HCT116 (cell line): ENCODE measurements around the gene SYTL2. TPM values are rescaled to one million over a fixed set of nuclear protein-coding genes. Genes with fewer than 3 reads are reported as not detected.

Experiments
- ATAC-seq: fragments of 200-7000 bp; cut with Tn5 transposase; 2 replicates; pipeline ENCODE4 v1.9.1; 2020; ENCODE audit warnings: mild to moderate bottlenecking, moderate library complexity
- BruUV-seq: library from RNA; stranded (reverse); fragments of 400-500 nt; replicated peaks from 2 replicates; lab custom pipeline; 2021; lab: Mats Ljungman, UMichigan
- CTCF ChIA-PET: fragments of 300-600 bp; sonication (Branson Sonifier 250); formaldehyde crosslinking; loops from one replicate; lab custom pipeline; 2021; ENCODE audit warnings: antibody characterized with exemption; lab: Charles Lee
- POLR2A ChIA-PET: fragments of 300-600, 350-600 bp; sonication (Branson Sonifier 250); formaldehyde crosslinking; loops from one replicate; lab custom pipeline; 2021; ENCODE audit warnings: antibody characterized with exemption; lab: Charles Lee
- RAD21 ChIA-PET, 2 experiments: fragments of 300-600 bp; sonication (Branson Sonifier 250); formaldehyde crosslinking; loops; one replicate each; lab custom pipeline; 2023; ENCODE audit warnings: low total read pairs in 2 of 2; ENCODE audit not compliant: uncharacterized antibody in 2 of 2, unreplicated experiment in 2 of 2, low non-redundant PET in 1 of 2; lab: Charles Lee
- DNase-seq: peaks from one replicate; pipeline ENCODE4 v3.0.0-alpha.2; 2010; ENCODE audit warnings: low read depth, low spot score
- H2AFZ ChIP-seq: fragments of 200-600 bp; shearing (Covaris generic), sonication (generic); 2 replicates; pipeline ENCODE4 v1.6.1; 2017; ENCODE audit warnings: low read depth, mixed run types, mixed read lengths, antibody characterized with exemption, low read length; ENCODE audit not compliant: poor library complexity, severe bottlenecking
- H3K27ac ChIP-seq: 2 replicates; pipeline ENCODE4 v1.5.1; 2012; ENCODE audit warnings: low read depth, low read length
- H3K27me3 ChIP-seq: fragments of 200-600 bp; sonication (generic); 2 replicates; pipeline ENCODE4 v1.6.1; 2016; ENCODE audit warnings: mixed run types, low read length, mixed read lengths; ENCODE audit not compliant: insufficient read depth
- H3K36me3 ChIP-seq, 2 experiments: fragments of 200-500 bp in 1 of 2; fragments of 200-600 bp in 1 of 2; sonication (Bioruptor generic) in 1 of 2; sonication (generic) in 1 of 2; 2 replicates each; pipeline versions ENCODE4 v1.5.1 to v1.6.1; 2014 to 2016; ENCODE audit warnings: low read length in 2 of 2, inconsistent platforms in 1 of 2, mixed read lengths in 1 of 2, mixed run types in 1 of 2; ENCODE audit not compliant: insufficient read depth in 2 of 2, control insufficient read depth in 1 of 2
- H3K4me1 ChIP-seq, 2 experiments: fragments of 200-600 bp in 1 of 2; sonication (generic) in 1 of 2; 2 replicates each; pipeline versions ENCODE4 v1.5.1 to v1.6.1; 2012 to 2017; ENCODE audit warnings: low read length in 2 of 2, inconsistent platforms in 1 of 2, mild to moderate bottlenecking in 1 of 2, mixed read lengths in 1 of 2, mixed run types in 1 of 2, moderate library complexity in 1 of 2; ENCODE audit not compliant: insufficient read depth in 2 of 2, control insufficient read depth in 1 of 2
- H3K4me2 ChIP-seq: fragments of 200-600 bp; sonication (generic); 2 replicates; pipeline ENCODE4 v1.6.1; 2017; ENCODE audit warnings: mixed run types, low read length, mixed read lengths
- H3K4me3 ChIP-seq, 2 experiments: fragments of 200-600 bp in 1 of 2; sonication (generic) in 1 of 2; replicated peaks in 1 of 2; 2 replicates each; pipeline ENCODE4 v1.5.1; 2011 to 2016; ENCODE audit warnings: low read length in 2 of 2, control low read depth in 1 of 2, low read depth in 1 of 2, mild to moderate bottlenecking in 1 of 2, mixed read lengths in 1 of 2, mixed run types in 1 of 2
- H3K79me2 ChIP-seq: fragments of 200-600 bp; sonication (generic); 2 replicates; pipeline ENCODE4 v1.6.1; 2017; ENCODE audit warnings: mild to moderate bottlenecking, mixed run types, low read length, moderate library complexity, mixed read lengths; ENCODE audit not compliant: insufficient read depth
- H3K9ac ChIP-seq: fragments of 200-600 bp; sonication (generic); 2 replicates; pipeline ENCODE4 v1.6.1; 2016; ENCODE audit warnings: low read length, mixed read lengths
- H3K9me2 ChIP-seq: fragments of 200-600 bp; sonication (generic), shearing (Covaris generic); 2 replicates; pipeline ENCODE4 v1.6.1; 2017; ENCODE audit warnings: mixed run types, mild to moderate bottlenecking, moderate library complexity; ENCODE audit not compliant: insufficient read depth
- H3K9me3 ChIP-seq, 2 experiments: fragments of 200-500 bp in 1 of 2; fragments of 200-600 bp in 1 of 2; sonication (Bioruptor generic) in 1 of 2; sonication (generic) in 1 of 2; 2 replicates each; pipeline ENCODE4 v1.6.1; 2014 to 2017; ENCODE audit warnings: low read length in 2 of 2, mixed read lengths in 2 of 2, inconsistent platforms in 1 of 2, low read depth in 1 of 2, mild to moderate bottlenecking in 1 of 2, mixed run types in 1 of 2, moderate library complexity in 1 of 2; ENCODE audit not compliant: control insufficient read depth in 1 of 2, insufficient read depth in 1 of 2
- H4K20me1 ChIP-seq: fragments of 200-600 bp; sonication (generic), shearing (Covaris generic); 2 replicates; pipeline ENCODE4 v1.6.1; 2017; ENCODE audit warnings: mixed run types, mild to moderate bottlenecking, moderate library complexity; ENCODE audit not compliant: insufficient read depth
- RAD21 ChIP-seq: IDR thresholded peaks from 2 replicates; pipeline ENCODE4 v1.6.1; 2012; ENCODE audit warnings: low read depth, mild to moderate bottlenecking
- intact Hi-C: fragments of 100-400 bp; cut with micrococcal nuclease; formaldehyde crosslinking; loops from 2 replicates; pipeline ENCODE4 v1.10.0; 2022
- total RNA-seq: library from RNA; stranded (reverse); gene quantifications from one replicate; pipeline ENCODE4 v1.2.1, GENCODE V29; 2021; ENCODE audit not compliant: unreplicated experiment
- TF ChIP-seq, protein P1 (sequence below): IDR thresholded peaks from 2 replicates; pipeline ENCODE4 v1.6.1; 2011; ENCODE audit warnings: mild to moderate bottlenecking, low read length, moderate library complexity; ENCODE audit not compliant: insufficient replicate concordance; ENCODE audit errors: extremely low read depth
- TF ChIP-seq, protein P2 (sequence below), 3 experiments: fragments of 200-600 bp in 1 of 3; sonication (generic) in 1 of 3; IDR thresholded peaks in 2 of 3; conservative IDR thresholded peaks in 1 of 3; 2 replicates each; pipeline ENCODE4 v1.5.1; 2012 to 2017; ENCODE audit warnings: low read depth in 2 of 3, low read length in 2 of 3, antibody characterized with exemption in 1 of 3, borderline replicate concordance in 1 of 3, control low read depth in 1 of 3, mild to moderate bottlenecking in 1 of 3, mixed read lengths in 1 of 3, mixed run types in 1 of 3, moderate library complexity in 1 of 3; ENCODE audit not compliant: insufficient read depth in 1 of 3

Gene SYTL2
- total RNA-seq, 1 experiment from 2014 or later, result 12.6 TPM

DNA sequence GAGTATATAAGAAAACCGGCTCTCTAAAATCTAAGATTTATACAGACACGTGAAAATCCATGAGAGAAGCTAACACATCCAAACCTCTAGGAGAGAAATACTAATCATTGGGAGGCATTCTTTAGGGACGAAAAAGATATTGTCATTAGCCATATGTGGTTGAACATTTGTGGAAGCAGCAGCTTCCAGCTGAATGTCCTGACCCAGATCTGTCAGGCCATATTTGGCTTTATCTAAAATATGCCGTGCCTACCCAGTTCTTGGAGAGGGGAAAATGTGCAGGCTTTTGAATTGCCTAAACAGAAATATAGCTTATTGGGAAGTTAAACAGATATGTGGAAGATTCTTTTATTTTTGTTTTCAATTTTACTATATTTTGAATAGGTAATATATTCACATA, 131.4 kb downstream of the SYTL2 start:
- CTCF ChIA-PET, result no interaction called here
- DNase-seq, result no peak
- no peak for ATAC-seq

More for the DNA sequence above, 131.4 kb downstream of the SYTL2 start:
- H3K9me2 ChIP-seq, result no peaks in the 10 kb centered on the region
- intact Hi-C loops, result no loop called here
- no peaks in the 10 kb centered on the region for H4K20me1 ChIP-seq
- H3K27ac ChIP-seq, result no peak overlapping the region
- H3K36me3 ChIP-seq, result no peaks in the 10 kb centered on the region
- no peaks in the 10 kb centered on the region for H3K27me3 ChIP-seq
- no peaks in the 10 kb centered on the region for H3K9me3 ChIP-seq
- RAD21 ChIA-PET, result no interaction called here
- TF ChIP-seq, protein P1, sequence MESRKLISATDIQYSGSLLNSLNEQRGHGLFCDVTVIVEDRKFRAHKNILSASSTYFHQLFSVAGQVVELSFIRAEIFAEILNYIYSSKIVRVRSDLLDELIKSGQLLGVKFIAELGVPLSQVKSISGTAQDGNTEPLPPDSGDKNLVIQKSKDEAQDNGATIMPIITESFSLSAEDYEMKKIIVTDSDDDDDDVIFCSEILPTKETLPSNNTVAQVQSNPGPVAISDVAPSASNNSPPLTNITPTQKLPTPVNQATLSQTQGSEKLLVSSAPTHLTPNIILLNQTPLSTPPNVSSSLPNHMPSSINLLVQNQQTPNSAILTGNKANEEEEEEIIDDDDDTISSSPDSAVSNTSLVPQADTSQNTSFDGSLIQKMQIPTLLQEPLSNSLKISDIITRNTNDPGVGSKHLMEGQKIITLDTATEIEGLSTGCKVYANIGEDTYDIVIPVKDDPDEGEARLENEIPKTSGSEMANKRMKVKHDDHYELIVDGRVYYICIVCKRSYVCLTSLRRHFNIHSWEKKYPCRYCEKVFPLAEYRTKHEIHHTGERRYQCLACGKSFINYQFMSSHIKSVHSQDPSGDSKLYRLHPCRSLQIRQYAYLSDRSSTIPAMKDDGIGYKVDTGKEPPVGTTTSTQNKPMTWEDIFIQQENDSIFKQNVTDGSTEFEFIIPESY, result no peak
- TF ChIP-seq, protein P2, sequence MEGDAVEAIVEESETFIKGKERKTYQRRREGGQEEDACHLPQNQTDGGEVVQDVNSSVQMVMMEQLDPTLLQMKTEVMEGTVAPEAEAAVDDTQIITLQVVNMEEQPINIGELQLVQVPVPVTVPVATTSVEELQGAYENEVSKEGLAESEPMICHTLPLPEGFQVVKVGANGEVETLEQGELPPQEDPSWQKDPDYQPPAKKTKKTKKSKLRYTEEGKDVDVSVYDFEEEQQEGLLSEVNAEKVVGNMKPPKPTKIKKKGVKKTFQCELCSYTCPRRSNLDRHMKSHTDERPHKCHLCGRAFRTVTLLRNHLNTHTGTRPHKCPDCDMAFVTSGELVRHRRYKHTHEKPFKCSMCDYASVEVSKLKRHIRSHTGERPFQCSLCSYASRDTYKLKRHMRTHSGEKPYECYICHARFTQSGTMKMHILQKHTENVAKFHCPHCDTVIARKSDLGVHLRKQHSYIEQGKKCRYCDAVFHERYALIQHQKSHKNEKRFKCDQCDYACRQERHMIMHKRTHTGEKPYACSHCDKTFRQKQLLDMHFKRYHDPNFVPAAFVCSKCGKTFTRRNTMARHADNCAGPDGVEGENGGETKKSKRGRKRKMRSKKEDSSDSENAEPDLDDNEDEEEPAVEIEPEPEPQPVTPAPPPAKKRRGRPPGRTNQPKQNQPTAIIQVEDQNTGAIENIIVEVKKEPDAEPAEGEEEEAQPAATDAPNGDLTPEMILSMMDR (IDR thresholded peaks at IDR 0.05 in 2 of 3, conservative IDR thresholded peaks at IDR 0.05 in 1 of 3; ENCODE audit: borderline replicate concordance in 1 of 3, insufficient read depth in 1 of 3, low read depth in 2 of 3, low read length in 2 of 3), result no peak
- no peak for TF ChIP-seq RAD21
- H3K79me2 ChIP-seq, result no peaks in the 10 kb centered on the region
- H3K9ac ChIP-seq, result no peak overlapping the region
- H3K4me3 ChIP-seq, result no peak overlapping the region
- POLR2A ChIA-PET, result interaction anchor here (1.0 kb wide), 2 partner anchors 10 to 15 kb away, joined by 3 read pairs; partner anchors contain the start of gene CREBZF
- H3K4me1 ChIP-seq, result no peaks in the 10 kb centered on the region
- H2AFZ ChIP-seq, result no peak overlapping the region
- no TSS peak for BruUV-seq
- H3K4me2 ChIP-seq, result no peak overlapping the region
